HCT116 (cell line): ENCODE results near the gene HOXB8. TPM values are rescaled to one million over a fixed set of nuclear protein-coding genes. Genes with fewer than 3 reads are reported as not detected.

ENCODE experiments used
- ATAC-seq: fragments of 200-7000 bp; cut with Tn5 transposase; 2 replicates; pipeline ENCODE4 v1.9.1; 2020; ENCODE audit warnings: mild to moderate bottlenecking, moderate library complexity
- BruUV-seq: library from RNA; stranded (reverse); fragments of 400-500 nt; replicated peaks from 2 replicates; lab custom pipeline; 2021; lab: Mats Ljungman, UMichigan
- CTCF ChIA-PET: fragments of 300-600 bp; sonication (Branson Sonifier 250); formaldehyde crosslinking; loops from one replicate; lab custom pipeline; 2021; ENCODE audit warnings: antibody characterized with exemption; lab: Charles Lee
- POLR2A ChIA-PET: fragments of 300-600, 350-600 bp; sonication (Branson Sonifier 250); formaldehyde crosslinking; loops from one replicate; lab custom pipeline; 2021; ENCODE audit warnings: antibody characterized with exemption; lab: Charles Lee
- RAD21 ChIA-PET, 2 experiments: fragments of 300-600 bp; sonication (Branson Sonifier 250); formaldehyde crosslinking; loops; one replicate each; lab custom pipeline; 2023; ENCODE audit warnings: low total read pairs in 2 of 2; ENCODE audit not compliant: uncharacterized antibody in 2 of 2, unreplicated experiment in 2 of 2, low non-redundant PET in 1 of 2; lab: Charles Lee
- DNase-seq: peaks from one replicate; pipeline ENCODE4 v3.0.0-alpha.2; 2010; ENCODE audit warnings: low read depth, low spot score
- H2AFZ ChIP-seq: fragments of 200-600 bp; shearing (Covaris generic), sonication (generic); 2 replicates; pipeline ENCODE4 v1.6.1; 2017; ENCODE audit warnings: low read depth, mixed run types, mixed read lengths, antibody characterized with exemption, low read length; ENCODE audit not compliant: poor library complexity, severe bottlenecking
- H3K27ac ChIP-seq: 2 replicates; pipeline ENCODE4 v1.5.1; 2012; ENCODE audit warnings: low read depth, low read length
- H3K27me3 ChIP-seq: fragments of 200-600 bp; sonication (generic); 2 replicates; pipeline ENCODE4 v1.6.1; 2016; ENCODE audit warnings: mixed run types, low read length, mixed read lengths; ENCODE audit not compliant: insufficient read depth
- H3K36me3 ChIP-seq, 2 experiments: fragments of 200-500 bp in 1 of 2; fragments of 200-600 bp in 1 of 2; sonication (Bioruptor generic) in 1 of 2; sonication (generic) in 1 of 2; 2 replicates each; pipeline versions ENCODE4 v1.5.1 to v1.6.1; 2014 to 2016; ENCODE audit warnings: low read length in 2 of 2, inconsistent platforms in 1 of 2, mixed read lengths in 1 of 2, mixed run types in 1 of 2; ENCODE audit not compliant: insufficient read depth in 2 of 2, control insufficient read depth in 1 of 2
- H3K4me1 ChIP-seq, 2 experiments: fragments of 200-600 bp in 1 of 2; sonication (generic) in 1 of 2; 2 replicates each; pipeline versions ENCODE4 v1.5.1 to v1.6.1; 2012 to 2017; ENCODE audit warnings: low read length in 2 of 2, inconsistent platforms in 1 of 2, mild to moderate bottlenecking in 1 of 2, mixed read lengths in 1 of 2, mixed run types in 1 of 2, moderate library complexity in 1 of 2; ENCODE audit not compliant: insufficient read depth in 2 of 2, control insufficient read depth in 1 of 2
- H3K4me2 ChIP-seq: fragments of 200-600 bp; sonication (generic); 2 replicates; pipeline ENCODE4 v1.6.1; 2017; ENCODE audit warnings: mixed run types, low read length, mixed read lengths
- H3K4me3 ChIP-seq, 2 experiments: fragments of 200-600 bp in 1 of 2; sonication (generic) in 1 of 2; replicated peaks in 1 of 2; 2 replicates each; pipeline ENCODE4 v1.5.1; 2011 to 2016; ENCODE audit warnings: low read length in 2 of 2, control low read depth in 1 of 2, low read depth in 1 of 2, mild to moderate bottlenecking in 1 of 2, mixed read lengths in 1 of 2, mixed run types in 1 of 2
- H3K79me2 ChIP-seq: fragments of 200-600 bp; sonication (generic); 2 replicates; pipeline ENCODE4 v1.6.1; 2017; ENCODE audit warnings: mild to moderate bottlenecking, mixed run types, low read length, moderate library complexity, mixed read lengths; ENCODE audit not compliant: insufficient read depth
- H3K9ac ChIP-seq: fragments of 200-600 bp; sonication (generic); 2 replicates; pipeline ENCODE4 v1.6.1; 2016; ENCODE audit warnings: low read length, mixed read lengths
- H3K9me2 ChIP-seq: fragments of 200-600 bp; sonication (generic), shearing (Covaris generic); 2 replicates; pipeline ENCODE4 v1.6.1; 2017; ENCODE audit warnings: mixed run types, mild to moderate bottlenecking, moderate library complexity; ENCODE audit not compliant: insufficient read depth
- H3K9me3 ChIP-seq, 2 experiments: fragments of 200-500 bp in 1 of 2; fragments of 200-600 bp in 1 of 2; sonication (Bioruptor generic) in 1 of 2; sonication (generic) in 1 of 2; 2 replicates each; pipeline ENCODE4 v1.6.1; 2014 to 2017; ENCODE audit warnings: low read length in 2 of 2, mixed read lengths in 2 of 2, inconsistent platforms in 1 of 2, low read depth in 1 of 2, mild to moderate bottlenecking in 1 of 2, mixed run types in 1 of 2, moderate library complexity in 1 of 2; ENCODE audit not compliant: control insufficient read depth in 1 of 2, insufficient read depth in 1 of 2
- H4K20me1 ChIP-seq: fragments of 200-600 bp; sonication (generic), shearing (Covaris generic); 2 replicates; pipeline ENCODE4 v1.6.1; 2017; ENCODE audit warnings: mixed run types, mild to moderate bottlenecking, moderate library complexity; ENCODE audit not compliant: insufficient read depth
- CBX3 ChIP-seq: IDR thresholded peaks from 2 replicates; pipeline ENCODE4 v1.6.1; 2012; ENCODE audit warnings: low read depth
- ELF1 ChIP-seq: IDR thresholded peaks from 2 replicates; pipeline ENCODE4 v1.6.1; 2012; ENCODE audit warnings: low read depth, borderline replicate concordance
- POLR2A ChIP-seq: IDR thresholded peaks from 2 replicates; pipeline ENCODE4 v1.7.0; 2011; ENCODE audit warnings: borderline replicate concordance; ENCODE audit not compliant: insufficient read depth, insufficient read length; ENCODE audit errors: extremely low read depth
- POLR2AphosphoS5 ChIP-seq: IDR thresholded peaks from 2 replicates; pipeline ENCODE4 v1.6.1; 2011; ENCODE audit warnings: mild to moderate bottlenecking, low read depth, low read length, moderate library complexity
- YY1 ChIP-seq: IDR thresholded peaks from 2 replicates; pipeline ENCODE4 v1.6.1; 2011; ENCODE audit warnings: low read length, low read depth, moderate library complexity, mild to moderate bottlenecking; ENCODE audit not compliant: insufficient replicate concordance; ENCODE audit errors: extremely low read depth
- ZBTB33 ChIP-seq: IDR thresholded peaks from 2 replicates; pipeline ENCODE4 v1.6.1; 2011; ENCODE audit warnings: mild to moderate bottlenecking, low read length, moderate library complexity; ENCODE audit not compliant: insufficient replicate concordance; ENCODE audit errors: extremely low read depth
- intact Hi-C: fragments of 100-400 bp; cut with micrococcal nuclease; formaldehyde crosslinking; loops from 2 replicates; pipeline ENCODE4 v1.10.0; 2022
- total RNA-seq: library from RNA; stranded (reverse); gene quantifications from one replicate; pipeline ENCODE4 v1.2.1, GENCODE V29; 2021; ENCODE audit not compliant: unreplicated experiment
- TF ChIP-seq, protein P1 (sequence below), 3 experiments: fragments of 200-600 bp in 1 of 3; sonication (generic) in 1 of 3; IDR thresholded peaks in 2 of 3; conservative IDR thresholded peaks in 1 of 3; 2 replicates each; pipeline ENCODE4 v1.5.1; 2012 to 2017; ENCODE audit warnings: low read depth in 2 of 3, low read length in 2 of 3, antibody characterized with exemption in 1 of 3, borderline replicate concordance in 1 of 3, control low read depth in 1 of 3, mild to moderate bottlenecking in 1 of 3, mixed read lengths in 1 of 3, mixed run types in 1 of 3, moderate library complexity in 1 of 3; ENCODE audit not compliant: insufficient read depth in 1 of 3

The HOXB8 gene
- total RNA-seq, 1 experiment from 2014 or later, result 44.7 TPM

DNA sequence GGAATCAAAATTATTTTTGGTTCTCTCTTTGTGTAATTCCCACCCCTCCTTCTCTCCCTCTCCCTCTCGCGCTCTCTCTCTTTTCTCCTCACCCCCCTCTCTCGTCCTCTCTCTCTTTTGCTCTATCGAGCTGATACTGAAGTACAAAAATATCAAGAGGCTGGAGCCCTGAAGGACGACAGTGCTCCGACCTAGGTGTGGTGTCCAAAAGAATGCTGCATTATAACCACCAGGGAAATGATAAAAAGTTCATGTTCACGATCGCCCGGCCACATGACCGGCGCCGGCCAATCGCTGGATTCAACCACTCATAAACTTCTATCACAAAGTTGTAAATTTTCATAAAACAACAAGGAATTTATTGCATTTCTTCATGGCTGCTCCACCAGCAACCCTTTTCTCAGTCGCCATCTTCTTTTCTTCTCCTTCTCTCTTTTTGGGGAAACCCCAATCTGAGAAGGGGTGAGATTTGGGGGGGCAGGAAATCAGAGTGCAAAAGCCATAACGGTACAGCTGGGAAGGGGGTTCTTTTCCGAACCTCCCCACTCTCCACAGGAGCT, 10.2 kb downstream of the HOXB8 start, which contains the start of gene HOXB6:
HOXB6 (minus strand) TSS at position 217 of the 560 bp plus-strand sequence. CDS start 6,836 bp downstream, outside the sequence.
- peak within 1 kb of the TSS; percentile 82 for H3K4me2 ChIP-seq

More for the DNA sequence above, 10.2 kb downstream of the HOXB8 start, which contains the start of gene HOXB6:
- Histone ChIP-seq H4K20me1 (peaks cover 4% of the 10 kb centered on the region; the same call in 1 of the 2 replicates), H3K4me1 (peaks cover 45 to 69% of the 10 kb centered on the region in 2 experiments), H3K27me3 (no peaks in the 10 kb centered on the region), H3K9ac (peak within 1 kb of the TSS; percentile 83), H3K27ac (peak within 1 kb of the TSS; percentile 94), H3K4me3 (peak within 1 kb of the TSS; percentile 78 to 87), H3K79me2 (peaks cover 75% of the 10 kb centered on the region), H3K9me3 (no peaks in the 10 kb centered on the region), H3K36me3 (peaks cover 0 to 4% of the 10 kb centered on the region in 2 experiments; a peak in 1 of 4 replicates), H3K9me2 (no peaks in the 10 kb centered on the region), H2AFZ (peak within 1 kb of the TSS; percentile 86)
- BruUV-seq, result TSS peak; percentile 73
- ChIA-PET POLR2A (interaction anchor here (0.5 to 1.6 kb wide), 5 partner anchors 9 to 556 kb away, joined by 3 to 6 read pairs (median 4); partner anchors contain the start of gene NFE2L1), CTCF (interaction anchor here (0.8 to 1.2 kb wide), 2 partner anchors 67 to 344 kb away, joined by 5 to 6 read pairs; no protein-coding TSS in a partner anchor), RAD21 (interaction anchor here (0.7 kb wide), 2 partner anchors 14 to 389 kb away, joined by 3 to 7 read pairs; no protein-coding TSS in a partner anchor)
- TF ChIP-seq POLR2A (peak; percentile 86), ZBTB33 (peak; percentile 1), YY1 (peak; percentile 71), ELF1 (no peak), CBX3 (no peak), POLR2AphosphoS5 (peak; percentile 98)
- TF ChIP-seq, protein P1, sequence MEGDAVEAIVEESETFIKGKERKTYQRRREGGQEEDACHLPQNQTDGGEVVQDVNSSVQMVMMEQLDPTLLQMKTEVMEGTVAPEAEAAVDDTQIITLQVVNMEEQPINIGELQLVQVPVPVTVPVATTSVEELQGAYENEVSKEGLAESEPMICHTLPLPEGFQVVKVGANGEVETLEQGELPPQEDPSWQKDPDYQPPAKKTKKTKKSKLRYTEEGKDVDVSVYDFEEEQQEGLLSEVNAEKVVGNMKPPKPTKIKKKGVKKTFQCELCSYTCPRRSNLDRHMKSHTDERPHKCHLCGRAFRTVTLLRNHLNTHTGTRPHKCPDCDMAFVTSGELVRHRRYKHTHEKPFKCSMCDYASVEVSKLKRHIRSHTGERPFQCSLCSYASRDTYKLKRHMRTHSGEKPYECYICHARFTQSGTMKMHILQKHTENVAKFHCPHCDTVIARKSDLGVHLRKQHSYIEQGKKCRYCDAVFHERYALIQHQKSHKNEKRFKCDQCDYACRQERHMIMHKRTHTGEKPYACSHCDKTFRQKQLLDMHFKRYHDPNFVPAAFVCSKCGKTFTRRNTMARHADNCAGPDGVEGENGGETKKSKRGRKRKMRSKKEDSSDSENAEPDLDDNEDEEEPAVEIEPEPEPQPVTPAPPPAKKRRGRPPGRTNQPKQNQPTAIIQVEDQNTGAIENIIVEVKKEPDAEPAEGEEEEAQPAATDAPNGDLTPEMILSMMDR (IDR thresholded peaks at IDR 0.05 in 2 of 3, conservative IDR thresholded peaks at IDR 0.05 in 1 of 3; ENCODE audit: borderline replicate concordance in 1 of 3, insufficient read depth in 1 of 3, low read depth in 2 of 3, low read length in 2 of 3), result 0 out of 6 replicates have a peak, but pooled peaks of 2 of the 3 experiments have one; percentile 8 to 9
- intact Hi-C loops, result no loop called here
- ATAC-seq, result peak; percentile 35
- no peak for DNase-seq
